ENCODE data around the gene C4B.
"Not testable (repeated sequence)": the region's sequence is repeated elsewhere in the genome, so short reads cannot be mapped to it uniquely, and the experiment has no call there.

The C4B gene

GRCh38 chr6:32037598-32038524 is 23.3 kb downstream of the C4B start, which contains the start of gene CYP21A2:
Gene CYP21A2, plus strand, starts transcription at chr6:32038415. Its CDS starts 8 bp downstream, at chr6:32038423.
- DNase-seq: not testable (repeated sequence)

DNA sequence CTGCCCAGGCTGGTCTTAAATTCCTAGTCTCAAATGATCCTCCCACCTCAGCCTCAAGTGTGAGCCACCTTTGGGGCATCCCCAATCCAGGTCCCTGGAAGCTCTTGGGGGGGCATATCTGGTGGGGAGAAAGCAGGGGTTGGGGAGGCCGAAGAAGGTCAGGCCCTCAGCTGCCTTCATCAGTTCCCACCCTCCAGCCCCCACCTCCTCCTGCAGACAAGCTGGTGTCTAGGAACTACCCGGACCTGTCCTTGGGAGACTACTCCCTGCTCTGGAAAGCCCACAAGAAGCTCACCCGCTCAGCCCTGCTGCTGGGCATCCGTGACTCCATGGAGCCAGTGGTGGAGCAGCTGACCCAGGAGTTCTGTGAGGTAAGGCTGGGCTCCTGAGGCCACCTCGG is 24.3 kb downstream of the C4B start:
- DNase-seq: not testable (repeated sequence)

GRCh38 chr6:32039321-32040274 is 25.0 kb downstream of the C4B start:
- DNase-seq: not testable (repeated sequence)

DNA sequence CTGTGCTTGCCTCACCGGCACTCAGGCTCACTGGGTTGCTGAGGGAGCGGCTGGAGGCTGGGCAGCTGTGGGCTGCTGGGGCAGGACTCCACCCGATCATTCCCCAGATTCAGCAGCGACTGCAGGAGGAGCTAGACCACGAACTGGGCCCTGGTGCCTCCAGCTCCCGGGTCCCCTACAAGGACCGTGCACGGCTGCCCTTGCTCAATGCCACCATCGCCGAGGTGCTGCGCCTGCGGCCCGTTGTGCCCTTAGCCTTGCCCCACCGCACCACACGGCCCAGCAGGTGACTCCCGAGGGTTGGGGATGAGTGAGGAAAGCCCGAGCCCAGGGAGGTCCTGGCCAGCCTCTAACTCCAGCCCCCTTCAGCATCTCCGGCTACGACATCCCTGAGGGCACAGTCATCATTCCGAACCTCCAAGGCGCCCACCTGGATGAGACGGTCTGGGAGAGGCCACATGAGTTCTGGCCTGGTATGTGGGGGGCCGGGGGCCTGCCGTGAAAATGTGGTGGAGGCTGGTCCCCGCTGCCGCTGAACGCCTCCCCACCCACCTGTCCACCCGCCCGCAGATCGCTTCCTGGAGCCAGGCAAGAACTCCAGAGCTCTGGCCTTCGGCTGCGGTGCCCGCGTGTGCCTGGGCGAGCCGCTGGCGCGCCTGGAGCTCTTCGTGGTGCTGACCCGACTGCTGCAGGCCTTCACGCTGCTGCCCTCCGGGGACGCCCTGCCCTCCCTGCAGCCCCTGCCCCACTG is 25.9 kb downstream of the C4B start:
- DNase-seq: not testable (repeated sequence)

GRCh38 chr6:32041050-32041321 is 26.4 kb downstream of the C4B start:
- not testable (repeated sequence) for DNase-seq

DNA sequence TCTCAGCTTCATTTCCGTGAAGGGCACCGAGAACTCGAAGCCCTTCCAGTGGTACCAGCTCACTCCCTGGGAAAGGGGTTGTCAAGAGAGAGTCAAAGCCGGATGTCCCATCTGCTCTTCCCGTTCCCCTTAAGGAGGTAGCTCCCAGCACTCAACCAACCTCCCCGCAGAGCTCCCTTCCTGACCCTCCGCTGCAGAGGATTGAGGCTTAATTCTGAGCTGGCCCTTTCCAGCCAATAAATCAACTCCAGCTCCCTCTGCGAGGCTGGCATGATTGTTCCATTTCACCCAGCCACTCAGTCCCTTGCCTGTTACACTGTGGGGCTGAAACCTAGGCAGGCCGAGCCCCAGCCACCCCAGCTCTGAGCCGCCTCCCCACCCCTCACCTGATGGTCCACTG is 26.8 kb downstream of the C4B start:
- not testable (repeated sequence) for DNase-seq

GRCh38 chr6:32042276-32042675 is 27.7 kb downstream of the C4B start:
- DNase-seq: not testable (repeated sequence)

DNA sequence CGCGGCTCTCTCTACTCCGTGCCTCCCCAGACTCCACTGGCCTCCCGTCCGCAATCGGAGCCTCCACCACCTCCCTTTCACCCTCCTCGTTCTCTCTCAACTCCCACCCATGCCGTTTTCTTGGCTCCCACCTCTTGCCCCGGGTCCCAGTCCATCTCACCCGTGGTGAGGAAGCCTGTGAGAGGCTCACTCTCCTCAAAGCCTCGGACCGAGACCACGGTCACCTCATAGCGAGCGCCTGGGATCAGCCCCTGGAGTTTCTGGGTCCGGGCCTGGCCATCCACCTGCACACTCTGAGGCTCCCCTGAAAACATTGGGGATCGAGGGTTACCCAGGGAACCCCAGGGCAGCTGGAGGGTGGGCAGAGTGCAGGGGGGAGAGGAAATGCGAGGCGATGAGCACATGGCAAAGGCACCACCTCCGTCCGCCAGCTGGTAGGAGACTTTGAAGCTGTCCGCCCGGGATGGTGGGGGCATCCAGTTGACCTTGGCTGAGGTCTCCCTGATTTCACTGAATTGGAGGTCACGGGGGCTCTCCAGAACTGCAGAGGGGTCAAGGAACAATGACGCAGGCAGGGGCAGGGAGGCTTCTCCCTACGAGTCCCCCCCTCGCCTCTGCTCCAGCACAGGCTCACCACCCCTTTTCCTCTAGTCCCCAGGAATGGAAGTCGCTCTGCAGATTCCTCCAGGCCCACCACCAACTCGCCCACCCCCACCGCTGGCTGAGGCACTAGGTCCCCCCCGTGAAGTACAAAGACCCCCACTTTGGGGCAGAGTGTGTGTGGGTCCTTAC is 29.2 kb downstream of the C4B start:
- not testable (repeated sequence) for DNase-seq

GRCh38 chr6:32044916-32045315 is 30.3 kb downstream of the C4B start:
- not testable (repeated sequence) for DNase-seq

DNA sequence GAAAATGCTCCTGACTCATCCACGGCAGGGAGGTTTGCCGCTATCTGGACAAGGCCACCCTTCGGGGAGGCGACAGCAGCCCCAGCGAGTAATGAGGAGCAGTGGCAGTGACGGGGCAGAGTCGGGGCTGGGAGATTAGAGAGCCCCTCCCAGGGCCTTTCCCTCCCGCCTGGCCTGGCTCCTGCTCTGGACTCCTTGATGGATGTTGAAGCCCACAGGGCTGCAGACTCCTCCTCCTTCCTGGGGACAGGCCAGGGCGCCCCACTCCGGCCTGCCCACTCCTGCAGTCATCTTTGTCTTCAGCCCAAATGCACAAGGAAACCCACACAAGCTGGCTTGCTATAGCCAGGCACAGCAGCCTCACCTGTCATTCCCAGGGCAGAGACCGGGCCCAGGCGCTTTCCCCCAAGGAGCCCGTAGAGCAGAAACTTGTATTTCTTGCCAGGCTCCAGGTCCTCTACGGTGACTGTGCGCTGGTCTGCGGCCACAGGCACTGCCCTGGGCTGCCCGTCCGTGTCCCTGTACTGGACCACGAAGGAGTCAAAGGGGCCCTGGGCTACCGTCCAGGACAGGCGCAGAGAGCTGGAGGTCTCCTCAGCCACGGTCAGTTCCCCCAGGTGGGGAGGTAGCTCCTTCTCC is 31.3 kb downstream of the C4B start:
- DNase-seq: no peak

GRCh38 chr6:32046450-32047083 is 32.0 kb downstream of the C4B start:
- no peak for DNase-seq

- no peak for DNase-seq
These were observed 32.5 kb downstream of the C4B start for GRCh38 chr6:32047084-32047478.

- DNase-seq: no peak
These were observed 32.9 kb downstream of the C4B start for GRCh38 chr6:32047539-32047854.

GRCh38 chr6:32047855-32048766 is 33.5 kb downstream of the C4B start:
- no peak for DNase-seq

GRCh38 chr6:32049149-32049548 is 34.6 kb downstream of the C4B start:
- not testable (repeated sequence) for DNase-seq

DNA sequence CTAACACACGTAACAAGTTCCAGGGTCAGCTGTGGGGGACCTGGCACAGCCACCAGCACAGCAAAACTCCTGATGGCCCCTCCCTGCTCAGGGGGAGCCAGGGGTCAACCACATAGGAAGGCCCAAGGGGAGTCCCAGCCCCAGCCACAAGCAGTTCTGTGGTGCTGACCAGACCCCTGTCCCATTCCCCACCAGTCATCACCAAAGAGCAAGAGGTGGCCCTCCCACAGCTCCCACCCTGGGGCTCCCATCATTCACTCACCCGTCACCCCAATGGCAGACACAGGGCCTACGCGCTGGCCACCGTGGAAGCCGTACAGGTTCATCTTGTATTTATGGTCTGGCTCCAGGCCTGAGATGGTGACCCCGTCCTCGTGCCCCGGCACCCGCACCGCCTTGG is 35.1 kb downstream of the C4B start:
- not testable (repeated sequence) for DNase-seq

GRCh38 chr6:32050562-32050961 is 36.0 kb downstream of the C4B start:
- no peak for DNase-seq

DNA sequence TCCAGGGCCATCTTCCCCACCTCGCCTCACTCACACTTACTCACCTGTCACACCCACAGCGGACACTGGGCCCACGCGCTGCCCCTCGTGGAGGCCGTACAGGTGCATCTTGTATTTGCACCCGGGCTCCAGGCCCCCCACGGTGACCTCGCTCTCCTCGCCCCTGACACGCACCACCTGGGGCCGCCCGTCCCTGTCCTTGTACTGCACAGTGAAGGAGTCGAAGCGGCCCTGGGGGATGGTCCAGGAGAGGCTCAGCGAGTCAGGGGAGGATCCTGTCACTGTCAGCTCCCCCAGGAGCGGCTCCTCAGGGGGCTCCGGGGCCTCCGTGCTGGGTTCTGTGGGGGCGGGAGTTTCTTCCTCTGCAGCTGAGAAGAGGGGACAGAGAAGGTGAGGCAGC is 38.0 kb downstream of the C4B start:
- not testable (repeated sequence) for DNase-seq

- not testable (repeated sequence) for DNase-seq
These were observed 38.7 kb downstream of the C4B start for GRCh38 chr6:32053314-32053713.

DNA sequence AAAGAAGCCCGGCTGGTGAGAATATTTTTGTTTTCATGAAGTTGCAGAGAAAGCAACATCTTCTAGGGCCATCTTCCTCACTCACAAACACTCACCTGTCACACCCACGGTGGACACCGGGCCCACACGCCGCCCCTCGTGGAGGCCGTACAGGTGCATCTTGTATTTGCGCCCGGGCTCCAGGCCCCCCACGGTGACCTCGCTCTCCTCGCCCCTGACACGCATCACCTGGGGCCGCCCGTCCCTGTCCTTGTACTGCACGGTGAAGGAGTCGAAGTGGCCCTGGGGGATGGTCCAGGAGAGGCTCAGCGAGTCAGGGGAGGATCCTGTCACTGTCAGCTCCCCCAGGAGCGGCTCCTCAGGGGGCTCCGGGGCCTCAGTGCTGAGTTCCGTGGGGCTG is 41.2 kb downstream of the C4B start:
- not testable (repeated sequence) for DNase-seq
